Gastroesophageal sphincter (tissue), 3 donors: ENCODE data around the gene BRD1.
"Not testable (repeated sequence)": the region's sequence is repeated elsewhere in the genome, so short reads cannot be mapped to it uniquely, and the experiment has no call there.

Source experiments
- POLR2A ChIP-seq, 2 donors: fragments of 450-650 bp; IDR thresholded peaks; one replicate each; pipeline ENCODE4 v1.6.1; 2017; ENCODE audit warnings: antibody characterized with exemption in 2 of 2, mild to moderate bottlenecking in 2 of 2, moderate library complexity in 1 of 2
- TF ChIP-seq, protein P1 (sequence below), 4 experiments: fragments of 200-600 bp in 2 of 4; fragments of 450-650 bp in 2 of 4; sonication (generic) in 1 of 4; IDR thresholded peaks; one replicate each; pipeline ENCODE4 v1.5.1; 2017 to 2019; ENCODE audit warnings: antibody characterized with exemption in 4 of 4, mild to moderate bottlenecking in 2 of 4, moderate library complexity in 2 of 4

- TF ChIP-seq, protein P1, sequence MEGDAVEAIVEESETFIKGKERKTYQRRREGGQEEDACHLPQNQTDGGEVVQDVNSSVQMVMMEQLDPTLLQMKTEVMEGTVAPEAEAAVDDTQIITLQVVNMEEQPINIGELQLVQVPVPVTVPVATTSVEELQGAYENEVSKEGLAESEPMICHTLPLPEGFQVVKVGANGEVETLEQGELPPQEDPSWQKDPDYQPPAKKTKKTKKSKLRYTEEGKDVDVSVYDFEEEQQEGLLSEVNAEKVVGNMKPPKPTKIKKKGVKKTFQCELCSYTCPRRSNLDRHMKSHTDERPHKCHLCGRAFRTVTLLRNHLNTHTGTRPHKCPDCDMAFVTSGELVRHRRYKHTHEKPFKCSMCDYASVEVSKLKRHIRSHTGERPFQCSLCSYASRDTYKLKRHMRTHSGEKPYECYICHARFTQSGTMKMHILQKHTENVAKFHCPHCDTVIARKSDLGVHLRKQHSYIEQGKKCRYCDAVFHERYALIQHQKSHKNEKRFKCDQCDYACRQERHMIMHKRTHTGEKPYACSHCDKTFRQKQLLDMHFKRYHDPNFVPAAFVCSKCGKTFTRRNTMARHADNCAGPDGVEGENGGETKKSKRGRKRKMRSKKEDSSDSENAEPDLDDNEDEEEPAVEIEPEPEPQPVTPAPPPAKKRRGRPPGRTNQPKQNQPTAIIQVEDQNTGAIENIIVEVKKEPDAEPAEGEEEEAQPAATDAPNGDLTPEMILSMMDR (IDR thresholded peaks at IDR 0.05): not testable (repeated sequence)
- not testable (repeated sequence) for TF ChIP-seq POLR2A (IDR thresholded peaks at IDR 0.05)
Measured at GRCh38 chr22:49781886-49782285, 45.8 kb downstream of the BRD1 start.
